Activated T-helper 2 cell treated with anti-CD3 and anti-CD28 coated beads, Interferon-gamma antibody, Interleukin-2, Interleukin-4, amounts not matched to agents 10 μg/mL and 5 μg/mL and 100 μg/mL, durations not matched to agents 14 hours and 24 hours and 36 hours (primary cell): ENCODE results near the gene KIF26B. TPM values are rescaled to one million over a fixed set of nuclear protein-coding genes. Genes with fewer than 3 reads are reported as not detected.

Source experiments
- DNase-seq: peaks from one replicate; pipeline ENCODE4 v3.0.0; 2021; ENCODE audit warnings: low spot score
- H3K27ac Mint-ChIP-seq: one replicate; pipeline ENCODE4 v1.8.0; 2021; ENCODE audit warnings: mixed read lengths
- H3K27me3 Mint-ChIP-seq: one replicate; pipeline ENCODE4 v1.8.0; 2021; ENCODE audit warnings: low read depth, mixed read lengths
- H3K36me3 Mint-ChIP-seq: one replicate; pipeline ENCODE4 v1.8.0; 2021; ENCODE audit warnings: low read depth, mixed read lengths
- H3K4me1 Mint-ChIP-seq: one replicate; pipeline ENCODE4 v1.8.0; 2021; ENCODE audit warnings: low read depth, mixed read lengths
- H3K4me3 Mint-ChIP-seq: one replicate; pipeline ENCODE4 v1.8.0; 2021; ENCODE audit warnings: low read depth, mild to moderate bottlenecking, moderate library complexity, mixed read lengths
- H3K9me3 Mint-ChIP-seq: one replicate; pipeline ENCODE4 v1.8.0; 2021; ENCODE audit warnings: mixed read lengths
- intact Hi-C: fragments of 100-400 bp; cut with micrococcal nuclease; formaldehyde crosslinking; loops from one replicate; pipeline ENCODE4 v1.15.1; 2023
- total RNA-seq: library from RNA; stranded (reverse); gene quantifications from 2 replicates; pipeline ENCODE4 v1.2.3, GENCODE V29; 2022

KIF26B gene
- total RNA-seq, 1 donor from 2014 or later = 0.37 TPM

GRCh38 chr1:245222931-245223595, 68.3 kb downstream of the KIF26B start:
- intact Hi-C loops = no loop called here
- Mint-ChIP-seq H3K9me3 (no peaks in the 10 kb centered on the region), H3K27ac (no peak overlapping the region), H3K4me1 (no peaks in the 10 kb centered on the region), H3K4me3 (no peak overlapping the region), H3K27me3 (no peaks in the 10 kb centered on the region), H3K36me3 (no peaks in the 10 kb centered on the region)
- DNase-seq = no peak

DNA sequence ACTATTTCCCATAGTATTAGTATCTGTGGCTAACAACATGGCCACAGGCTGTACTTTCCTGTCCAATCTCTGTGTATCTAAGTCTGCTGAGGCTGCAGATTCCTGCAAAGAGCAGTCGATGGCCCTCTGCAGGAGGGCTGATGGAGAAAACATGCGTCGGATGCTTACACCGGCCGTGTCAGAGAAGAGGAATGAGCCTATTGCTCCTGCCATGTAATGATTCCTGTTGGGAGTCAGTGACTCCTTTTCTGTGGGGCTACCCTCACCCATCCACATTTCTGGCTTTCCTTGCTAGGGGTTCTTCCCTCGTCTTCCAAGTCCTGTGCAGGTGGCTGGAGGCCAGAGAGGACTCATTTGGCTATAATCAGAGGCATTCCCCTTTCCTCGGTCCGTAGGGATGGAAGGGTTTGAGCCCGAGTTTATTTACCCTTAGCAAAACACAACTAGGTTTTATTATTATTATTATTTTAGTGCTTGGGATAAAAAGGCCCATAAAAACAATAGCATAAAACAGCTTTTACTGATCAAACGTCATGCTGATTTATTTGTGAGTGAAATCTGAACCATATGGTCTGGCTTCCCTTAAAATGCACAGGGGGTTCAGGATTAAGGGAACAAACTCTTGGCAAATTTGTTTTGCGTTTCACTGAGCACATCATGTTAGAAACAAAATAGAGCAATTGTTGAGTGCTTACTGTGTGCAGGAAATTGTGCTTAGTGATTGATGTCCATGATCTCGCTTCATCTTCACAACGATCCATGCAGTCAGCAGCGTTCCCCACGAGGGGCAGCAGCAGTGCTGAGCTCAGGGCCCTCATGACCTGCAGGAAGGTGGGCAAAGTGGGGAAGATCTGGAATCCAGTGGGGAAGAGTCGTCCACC, 70.8 kb downstream of the KIF26B start:
- no peaks in the 10 kb centered on the region for H3K9me3 Mint-ChIP-seq
- DNase-seq = no peak
- H3K4me3 Mint-ChIP-seq = no peak overlapping the region
- H3K27ac Mint-ChIP-seq = no peak overlapping the region
- intact Hi-C loops = no loop called here
- H3K4me1 Mint-ChIP-seq = no peaks in the 10 kb centered on the region
- no peaks in the 10 kb centered on the region for H3K36me3 Mint-ChIP-seq
- no peaks in the 10 kb centered on the region for H3K27me3 Mint-ChIP-seq

DNA sequence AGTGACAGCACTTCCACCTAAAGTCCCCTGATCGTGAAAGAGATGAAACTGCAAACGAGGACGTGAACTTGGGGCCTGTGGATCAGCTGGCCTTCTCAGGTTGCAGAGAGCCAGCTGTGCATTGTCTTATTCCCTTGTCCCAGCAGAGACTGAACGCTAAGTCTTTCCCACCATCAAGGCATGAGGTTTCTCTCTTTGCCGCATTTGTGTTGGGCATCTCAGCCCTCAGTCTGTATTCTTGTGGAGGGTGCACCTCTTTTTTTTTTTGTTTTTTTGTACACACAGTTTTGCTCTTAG, 71.4 kb downstream of the KIF26B start:
- Mint-ChIP-seq H3K9me3 (no peaks in the 10 kb centered on the region), H3K4me3 (no peak overlapping the region), H3K36me3 (no peaks in the 10 kb centered on the region), H3K4me1 (no peaks in the 10 kb centered on the region), H3K27ac (no peak overlapping the region), H3K27me3 (no peaks in the 10 kb centered on the region)
- intact Hi-C loops = no loop called here
- DNase-seq = no peak

DNA sequence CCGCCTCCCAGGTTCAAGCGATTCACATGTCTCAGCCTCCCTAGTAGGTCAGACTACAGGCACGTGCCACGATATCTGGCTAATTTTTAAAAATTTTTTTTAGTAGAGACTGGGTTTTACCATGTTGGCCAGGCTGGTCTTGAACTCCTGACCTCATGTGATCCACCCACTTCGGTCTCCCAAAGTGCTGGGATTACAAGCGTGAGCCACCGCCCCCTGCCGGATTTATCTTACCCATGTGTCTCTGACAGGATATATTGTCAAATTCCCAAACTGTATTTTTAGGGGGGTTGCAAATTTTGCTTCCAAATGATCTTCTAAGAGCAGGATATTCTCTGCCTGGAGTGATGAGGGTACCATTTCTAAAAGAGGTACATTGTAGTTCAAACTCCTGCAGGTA, 74.3 kb downstream of the KIF26B start:
- Mint-ChIP-seq H3K27ac (no peak overlapping the region), H3K4me1 (no peaks in the 10 kb centered on the region), H3K36me3 (no peaks in the 10 kb centered on the region), H3K9me3 (no peaks in the 10 kb centered on the region), H3K4me3 (no peak overlapping the region), H3K27me3 (no peaks in the 10 kb centered on the region)
- no peak for DNase-seq
- intact Hi-C loops = no loop called here

DNA sequence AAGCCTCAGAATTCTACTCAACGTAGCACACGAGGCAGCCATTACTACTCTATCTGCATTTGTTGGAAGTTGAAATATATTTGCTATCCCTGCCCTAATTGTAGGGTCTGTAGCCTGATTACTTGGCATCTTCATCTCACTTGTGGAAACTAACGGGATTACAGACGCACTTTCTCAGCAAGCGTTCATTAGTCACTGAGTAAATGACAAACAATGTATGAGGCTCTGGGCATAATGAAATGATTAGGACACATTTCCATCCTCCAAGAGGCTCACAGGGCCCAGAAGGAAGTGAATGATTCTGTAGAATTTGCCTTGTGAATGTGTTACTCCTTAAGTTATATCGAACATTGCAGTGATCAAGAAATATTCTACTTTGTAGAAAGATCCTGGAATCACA, 78.1 kb downstream of the KIF26B start:
- no peak overlapping the region for H3K4me3 Mint-ChIP-seq
- H3K27me3 Mint-ChIP-seq = no peaks in the 10 kb centered on the region
- DNase-seq = no peak
- no peaks in the 10 kb centered on the region for H3K36me3 Mint-ChIP-seq
- no peaks in the 10 kb centered on the region for H3K4me1 Mint-ChIP-seq
- intact Hi-C loops = no loop called here
- no peak overlapping the region for H3K27ac Mint-ChIP-seq
- H3K9me3 Mint-ChIP-seq = no peaks in the 10 kb centered on the region

DNA sequence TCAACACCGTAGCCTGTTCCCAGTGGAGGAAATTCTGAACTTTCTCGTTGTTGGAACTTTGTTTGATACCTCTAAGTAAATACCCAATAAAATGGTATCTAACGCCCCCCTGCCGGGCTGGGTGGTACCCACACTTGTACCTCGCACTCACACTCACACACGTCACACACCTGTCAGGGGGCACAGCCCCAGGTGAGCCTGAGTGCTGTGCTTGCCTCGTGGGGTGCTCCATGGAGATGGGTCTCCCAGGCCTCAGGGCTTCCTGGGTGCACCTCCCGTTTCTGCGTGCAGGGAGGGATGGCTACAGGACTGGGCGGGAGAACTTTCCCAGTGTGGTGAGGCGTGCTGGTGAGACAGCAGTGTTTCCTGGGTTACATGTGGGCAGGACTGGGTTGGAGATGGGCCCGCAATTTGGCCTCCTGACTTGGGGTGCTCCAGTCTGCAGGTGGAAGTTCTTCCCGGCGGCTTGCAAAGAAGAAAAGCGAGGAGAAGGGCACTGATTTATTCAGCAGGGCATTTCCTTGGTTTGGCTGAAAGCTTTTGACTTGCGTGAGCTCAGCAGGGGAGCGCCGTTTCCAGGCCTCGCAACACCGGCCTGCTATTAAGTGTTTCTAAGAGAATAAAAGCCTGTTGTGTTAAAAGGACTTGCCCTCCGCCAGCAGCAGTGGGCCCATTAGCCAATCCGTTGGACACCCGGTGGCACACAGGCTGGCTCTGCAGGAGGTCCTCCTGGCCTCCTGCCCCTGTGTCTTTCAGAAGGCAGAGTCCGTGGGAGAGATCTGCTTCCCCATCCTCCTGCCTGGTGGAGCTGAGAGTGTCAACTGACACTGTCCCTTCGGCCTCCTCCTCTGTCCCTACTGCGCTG, 79.7 kb downstream of the KIF26B start:
- Mint-ChIP-seq H3K27me3 (no peaks in the 10 kb centered on the region), H3K4me3 (no peak overlapping the region), H3K9me3 (no peaks in the 10 kb centered on the region), H3K36me3 (no peaks in the 10 kb centered on the region), H3K27ac (no peak overlapping the region), H3K4me1 (no peaks in the 10 kb centered on the region)
- no peak for DNase-seq
- intact Hi-C loops = no loop called here

GRCh38 chr1:245235156-245235555, 80.4 kb downstream of the KIF26B start:
- H3K27ac Mint-ChIP-seq = no peak overlapping the region
- intact Hi-C loops = no loop called here
- no peaks in the 10 kb centered on the region for H3K9me3 Mint-ChIP-seq
- DNase-seq = no peak
- H3K27me3 Mint-ChIP-seq = no peaks in the 10 kb centered on the region
- H3K4me3 Mint-ChIP-seq = no peak overlapping the region
- H3K4me1 Mint-ChIP-seq = no peaks in the 10 kb centered on the region
- no peaks in the 10 kb centered on the region for H3K36me3 Mint-ChIP-seq

DNA sequence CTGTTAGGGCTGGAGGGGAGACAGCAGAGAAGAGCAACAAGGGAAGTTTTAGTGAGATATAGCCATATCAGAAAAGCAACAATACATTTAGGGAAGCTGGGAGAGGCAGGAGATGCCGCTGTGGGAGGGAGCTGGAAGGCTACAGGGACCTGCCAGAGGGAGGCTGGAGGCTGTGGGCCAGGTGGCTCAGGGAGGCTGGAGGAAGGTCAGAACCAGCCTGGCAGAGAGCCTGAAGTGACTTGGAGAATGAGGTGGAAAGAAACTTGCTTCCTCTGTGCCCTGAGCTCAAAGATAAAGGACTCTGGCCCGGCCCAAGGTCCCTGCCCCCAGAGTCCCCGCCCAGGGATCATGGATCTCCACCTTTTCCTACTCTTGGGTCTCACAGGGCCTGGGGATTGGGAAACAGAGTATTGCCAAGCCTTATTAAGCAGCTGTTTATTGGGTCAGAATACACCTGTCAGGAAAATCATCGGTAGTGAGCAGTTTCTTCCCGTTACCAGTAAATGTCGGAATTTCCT, 85.9 kb downstream of the KIF26B start:
- no peaks in the 10 kb centered on the region for H3K36me3 Mint-ChIP-seq
- no peak overlapping the region for H3K4me3 Mint-ChIP-seq
- no peak for DNase-seq
- intact Hi-C loops = no loop called here
- H3K27ac Mint-ChIP-seq = no peak overlapping the region
- H3K9me3 Mint-ChIP-seq = no peaks in the 10 kb centered on the region
- no peaks in the 10 kb centered on the region for H3K4me1 Mint-ChIP-seq
- no peaks in the 10 kb centered on the region for H3K27me3 Mint-ChIP-seq

DNA sequence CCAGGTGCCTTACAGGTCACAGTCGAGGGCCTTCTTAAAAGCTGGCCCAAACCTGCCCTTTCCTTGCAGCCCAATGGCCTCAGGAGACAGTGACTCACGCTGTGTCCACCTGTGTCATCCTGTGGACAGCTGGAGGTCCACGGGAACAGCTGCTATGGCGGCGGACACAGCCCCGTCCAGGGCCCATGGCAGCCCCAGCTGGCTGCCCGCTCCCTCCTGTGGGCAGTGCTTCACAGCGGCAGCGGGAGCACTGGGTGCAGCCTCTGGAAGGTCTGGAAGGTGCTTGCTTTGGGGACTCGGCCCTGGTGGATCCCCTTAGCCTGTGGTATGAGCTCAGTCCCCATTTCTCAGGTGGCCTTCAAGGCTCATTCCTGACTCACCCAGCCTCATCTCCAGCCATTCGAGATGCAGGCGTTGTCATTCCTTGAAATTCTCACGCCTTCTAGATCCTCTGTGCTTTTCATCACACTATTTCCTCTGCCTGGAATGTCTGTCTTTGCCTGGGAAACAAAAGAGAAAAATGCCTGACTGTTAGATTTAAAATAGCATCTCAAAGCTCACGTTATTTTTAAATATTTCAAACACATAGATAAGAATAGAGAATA, 86.8 kb downstream of the KIF26B start:
- no peaks in the 10 kb centered on the region for H3K4me1 Mint-ChIP-seq
- H3K36me3 Mint-ChIP-seq = no peaks in the 10 kb centered on the region
- intact Hi-C loops = no loop called here
- no peak for DNase-seq
- no peak overlapping the region for H3K4me3 Mint-ChIP-seq
- H3K27me3 Mint-ChIP-seq = no peaks in the 10 kb centered on the region
- no peaks in the 10 kb centered on the region for H3K9me3 Mint-ChIP-seq
- H3K27ac Mint-ChIP-seq = no peak overlapping the region

DNA sequence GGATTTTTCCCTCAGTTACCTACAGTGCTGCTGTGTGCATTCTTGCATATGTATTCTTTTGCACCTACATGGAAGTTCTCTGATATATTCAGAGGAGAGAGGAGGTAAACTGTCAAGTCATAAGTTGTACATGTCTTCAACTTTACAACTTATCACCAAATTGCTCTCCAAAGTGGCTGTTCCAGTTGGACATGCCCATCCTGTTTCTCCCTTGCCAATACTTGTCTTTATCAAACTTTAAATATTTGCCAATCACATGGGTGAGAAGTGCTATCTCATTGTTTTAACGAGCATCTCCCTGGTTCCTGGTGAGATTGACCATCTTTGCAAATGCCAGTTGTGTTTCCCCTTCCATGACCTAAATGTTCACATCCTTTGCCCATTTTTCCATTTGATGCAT, 88.2 kb downstream of the KIF26B start:
- no peaks in the 10 kb centered on the region for H3K27me3 Mint-ChIP-seq
- H3K4me3 Mint-ChIP-seq = no peak overlapping the region
- H3K4me1 Mint-ChIP-seq = no peaks in the 10 kb centered on the region
- H3K36me3 Mint-ChIP-seq = no peaks in the 10 kb centered on the region
- intact Hi-C loops = no loop called here
- H3K27ac Mint-ChIP-seq = no peak overlapping the region
- H3K9me3 Mint-ChIP-seq = no peaks in the 10 kb centered on the region
- DNase-seq = no peak

DNA sequence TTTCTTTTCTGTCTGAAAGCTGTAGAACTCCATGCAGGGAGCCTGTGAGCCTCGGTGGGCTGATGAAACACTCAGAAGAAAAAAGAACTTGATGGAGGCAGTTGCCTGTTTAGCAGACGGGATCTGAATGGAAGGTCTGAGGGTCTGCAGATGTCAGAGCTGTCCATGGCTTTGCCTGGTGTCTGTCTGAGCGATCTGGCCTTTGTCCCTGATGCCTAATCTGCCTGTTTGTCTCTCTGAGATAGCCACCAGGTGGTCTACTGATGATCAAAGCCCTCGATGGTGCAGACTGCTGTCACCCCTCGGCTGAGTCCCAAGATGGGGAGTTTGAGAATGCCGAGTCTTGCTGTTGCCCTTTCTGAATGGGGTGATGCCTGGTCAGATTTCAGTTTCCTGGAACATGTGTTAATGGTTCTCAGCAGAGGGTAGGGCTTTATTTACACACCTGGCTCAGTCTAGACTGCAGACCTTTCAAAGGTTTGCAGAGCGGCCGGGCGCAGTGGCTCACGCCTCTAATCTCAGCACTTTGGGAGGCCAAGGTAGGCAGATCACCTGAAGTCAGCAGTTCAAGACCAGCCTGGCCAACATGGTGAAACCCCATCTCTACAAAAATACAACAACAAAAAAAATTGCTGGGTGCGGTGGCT, 90.4 kb downstream of the KIF26B start:
- intact Hi-C loops = no loop called here

DNA sequence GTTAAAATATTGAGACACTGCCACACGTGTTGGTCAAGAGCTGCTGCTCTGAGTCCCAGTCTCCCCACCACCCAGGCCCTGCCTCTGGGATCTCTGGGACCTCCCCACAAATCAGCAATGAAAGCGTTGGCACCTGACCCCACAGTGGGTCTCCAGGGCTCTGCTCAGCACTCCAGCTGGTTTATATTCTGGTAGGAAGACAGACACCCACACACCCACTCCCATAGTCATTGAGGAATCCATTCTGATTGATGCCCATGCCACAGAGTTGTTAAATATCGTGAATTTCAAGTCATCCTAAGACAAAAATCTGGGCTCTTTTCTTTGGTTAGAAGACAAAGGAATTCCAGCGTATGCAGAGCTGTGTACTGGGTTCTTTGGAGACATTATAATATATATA, 91.6 kb downstream of the KIF26B start:
- Mint-ChIP-seq H3K27ac (no peak overlapping the region), H3K4me1 (no peaks in the 10 kb centered on the region), H3K36me3 (no peaks in the 10 kb centered on the region), H3K4me3 (no peak overlapping the region), H3K27me3 (no peaks in the 10 kb centered on the region), H3K9me3 (no peaks in the 10 kb centered on the region)
- DNase-seq = no peak
- intact Hi-C loops = no loop called here

More for the DNA sequence above, 90.4 kb downstream of the KIF26B start:
- H3K9me3 Mint-ChIP-seq = no peaks in the 10 kb centered on the region
- H3K4me1 Mint-ChIP-seq = no peaks in the 10 kb centered on the region
- H3K27ac Mint-ChIP-seq = no peak overlapping the region
- no peak overlapping the region for H3K4me3 Mint-ChIP-seq
- H3K27me3 Mint-ChIP-seq = no peaks in the 10 kb centered on the region
- no peak for DNase-seq
- H3K36me3 Mint-ChIP-seq = no peaks in the 10 kb centered on the region
